ENCODE results near the gene GBP5. TPM values are rescaled to one million over a fixed set of nuclear protein-coding genes. Genes with fewer than 3 reads are reported as not detected.

GBP5 gene
- polyA plus RNA-seq, 3 donors, result 9.8 to 36.4 (median 16.9) TPM

DNA sequence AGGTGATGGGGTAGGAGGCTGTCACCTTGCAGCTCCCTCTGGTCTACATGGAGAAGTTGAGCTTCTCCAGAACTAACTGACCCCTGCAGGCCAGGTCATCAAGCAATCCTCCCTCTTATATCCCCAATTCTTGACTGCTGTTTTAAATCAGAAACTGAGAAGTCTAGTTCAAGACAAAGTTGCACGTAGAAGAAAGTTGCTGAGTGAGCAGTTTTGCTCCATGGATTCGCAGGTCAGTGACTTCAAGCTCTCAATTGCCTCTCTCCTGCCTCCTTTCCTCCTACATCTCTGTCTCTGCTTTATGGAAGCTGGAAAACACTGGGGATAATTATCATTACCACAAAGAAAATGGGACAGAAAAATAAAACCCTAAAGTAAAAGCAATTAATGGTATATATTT lies 32.8 kb upstream of the GBP5 start:
- H3K4me1 ChIP-seq (ENCODE audit: control insufficient read depth in 1 of 2, insufficient read depth in 2 of 2, low read length in 2 of 2), result peaks cover 5 to 7% of the 10 kb centered on the region in 2 donors
- H3K36me3 Mint-ChIP-seq, result no peaks in the 10 kb centered on the region
- no peak overlapping the region for H3K27ac Mint-ChIP-seq
- no peak overlapping the region for H3K4me2 ChIP-seq (replicated peaks; ENCODE audit: extremely low read depth, low read length, poor library complexity, severe bottlenecking)
- no peak overlapping the region for H2AFZ ChIP-seq (ENCODE audit: insufficient read depth, low read depth, low read length, poor library complexity, severe bottlenecking)
- H3K9me3 Mint-ChIP-seq, result peaks cover 0 to 5% (median 2%) of the 10 kb centered on the region in 7 donors
- H3K9ac ChIP-seq (ENCODE audit: insufficient read depth, low read length, poor library complexity, severe bottlenecking), result no peak overlapping the region
- WGBS (ENCODE audit: insufficient coverage), result no CpG with 5 or more reads among the region's 2 CpGs
- H3K9me3 ChIP-seq (replicated peaks in 1 of 2; ENCODE audit: control insufficient read depth in 1 of 2, insufficient read depth in 1 of 2, low read length in 2 of 2), result peaks cover 0 to 6% of the 10 kb centered on the region in 2 donors
- H4K20me1 ChIP-seq (ENCODE audit: insufficient read depth, low read length), result no peaks in the 10 kb centered on the region
- H3K36me3 ChIP-seq (replicated peaks in 1 of 2; ENCODE audit: control insufficient read depth in 1 of 2, insufficient read depth in 2 of 2, low read length in 2 of 2), result no peaks in the 10 kb centered on the region
- intact Hi-C loops (cut with micrococcal nuclease), result no loop called here
- peaks cover 0 to 1% (median 0%) of the 10 kb centered on the region in 3 donors for H3K27me3 Mint-ChIP-seq (ENCODE audit: low read depth in 3 of 3)
- H3K4me3 Mint-ChIP-seq, result no peak overlapping the region
- H3K79me2 ChIP-seq (ENCODE audit: insufficient read depth, low read length), result no peaks in the 10 kb centered on the region
- no peak overlapping the region for H3K27ac ChIP-seq (ENCODE audit: low read depth in 1 of 2, low read length in 2 of 2)
- peaks cover 11% of the 10 kb centered on the region for H3K4me1 Mint-ChIP-seq
- H3K27me3 ChIP-seq (ENCODE audit: control insufficient read depth in 2 of 2, insufficient read depth in 2 of 2, low read length in 2 of 2), result no peaks in the 10 kb centered on the region
- DNase-seq, result no peak
- H3K4me3 ChIP-seq (replicated peaks in 1 of 3; ENCODE audit: low read depth in 2 of 3, low read length in 3 of 3), result no peak overlapping the region
- TF ChIP-seq, protein P1, sequence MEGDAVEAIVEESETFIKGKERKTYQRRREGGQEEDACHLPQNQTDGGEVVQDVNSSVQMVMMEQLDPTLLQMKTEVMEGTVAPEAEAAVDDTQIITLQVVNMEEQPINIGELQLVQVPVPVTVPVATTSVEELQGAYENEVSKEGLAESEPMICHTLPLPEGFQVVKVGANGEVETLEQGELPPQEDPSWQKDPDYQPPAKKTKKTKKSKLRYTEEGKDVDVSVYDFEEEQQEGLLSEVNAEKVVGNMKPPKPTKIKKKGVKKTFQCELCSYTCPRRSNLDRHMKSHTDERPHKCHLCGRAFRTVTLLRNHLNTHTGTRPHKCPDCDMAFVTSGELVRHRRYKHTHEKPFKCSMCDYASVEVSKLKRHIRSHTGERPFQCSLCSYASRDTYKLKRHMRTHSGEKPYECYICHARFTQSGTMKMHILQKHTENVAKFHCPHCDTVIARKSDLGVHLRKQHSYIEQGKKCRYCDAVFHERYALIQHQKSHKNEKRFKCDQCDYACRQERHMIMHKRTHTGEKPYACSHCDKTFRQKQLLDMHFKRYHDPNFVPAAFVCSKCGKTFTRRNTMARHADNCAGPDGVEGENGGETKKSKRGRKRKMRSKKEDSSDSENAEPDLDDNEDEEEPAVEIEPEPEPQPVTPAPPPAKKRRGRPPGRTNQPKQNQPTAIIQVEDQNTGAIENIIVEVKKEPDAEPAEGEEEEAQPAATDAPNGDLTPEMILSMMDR (IDR thresholded peaks at IDR 0.05), result no peak

DNA sequence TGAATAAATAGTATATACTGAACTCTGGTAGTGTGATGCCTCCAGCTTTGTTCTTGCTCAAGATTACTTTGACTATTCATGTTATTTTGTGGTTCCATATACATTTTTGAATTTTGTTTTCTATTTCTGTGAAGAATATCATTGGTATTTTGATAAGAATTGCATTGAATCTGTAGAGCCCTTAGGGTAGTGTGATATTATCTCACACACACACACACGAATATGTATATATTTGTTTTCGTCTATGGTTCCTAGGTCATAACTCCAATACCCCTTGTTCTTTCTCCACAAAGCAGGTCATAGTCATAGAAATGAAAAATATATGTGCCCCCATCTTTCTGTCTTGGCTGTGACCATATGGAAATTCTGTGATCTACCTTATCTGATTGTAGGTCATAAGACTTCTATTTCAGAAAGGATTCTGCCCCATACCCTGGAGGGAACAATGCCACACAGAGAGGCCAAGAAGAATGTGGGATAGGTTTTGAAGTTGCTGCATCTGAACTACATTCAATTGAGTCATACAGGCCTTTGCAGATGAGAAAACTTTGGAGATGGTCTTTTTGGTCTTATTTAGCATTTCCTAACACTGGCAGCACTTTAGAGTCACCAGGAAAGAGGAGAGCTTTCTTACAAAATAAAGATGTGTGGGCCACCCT lies 32.0 kb upstream of the GBP5 start:
- H3K9me3 ChIP-seq (replicated peaks in 1 of 2; ENCODE audit: control insufficient read depth in 1 of 2, insufficient read depth in 1 of 2, low read length in 2 of 2), result peaks cover 0 to 6% of the 10 kb centered on the region in 2 donors
- H3K4me2 ChIP-seq (replicated peaks; ENCODE audit: extremely low read depth, low read length, poor library complexity, severe bottlenecking), result no peak overlapping the region
- H3K27ac Mint-ChIP-seq, result no peak overlapping the region
- peaks cover 0 to 5% (median 2%) of the 10 kb centered on the region in 7 donors for H3K9me3 Mint-ChIP-seq
- no peaks in the 10 kb centered on the region for H3K27me3 ChIP-seq (ENCODE audit: control insufficient read depth in 2 of 2, insufficient read depth in 2 of 2, low read length in 2 of 2)
- peaks cover 6% of the 10 kb centered on the region for H3K4me1 Mint-ChIP-seq
- no peaks in the 10 kb centered on the region for H3K4me1 ChIP-seq (ENCODE audit: control insufficient read depth in 1 of 2, insufficient read depth in 2 of 2, low read length in 2 of 2)
- H3K27ac ChIP-seq (ENCODE audit: low read depth in 1 of 2, low read length in 2 of 2), result no peak overlapping the region
- H3K36me3 ChIP-seq (replicated peaks in 1 of 2; ENCODE audit: control insufficient read depth in 1 of 2, insufficient read depth in 2 of 2, low read length in 2 of 2), result no peaks in the 10 kb centered on the region
- H3K4me3 Mint-ChIP-seq, result no peak overlapping the region
- TF ChIP-seq, protein P1 (IDR thresholded peaks at IDR 0.05), result no peak
- no peaks in the 10 kb centered on the region for H3K79me2 ChIP-seq (ENCODE audit: insufficient read depth, low read length)
- H4K20me1 ChIP-seq (ENCODE audit: insufficient read depth, low read length), result no peaks in the 10 kb centered on the region
- H2AFZ ChIP-seq (ENCODE audit: insufficient read depth, low read depth, low read length, poor library complexity, severe bottlenecking), result no peak overlapping the region
- H3K36me3 Mint-ChIP-seq, result no peaks in the 10 kb centered on the region
- DNase-seq, result no peak
- H3K27me3 Mint-ChIP-seq (ENCODE audit: low read depth in 3 of 3), result peaks cover 0 to 1% (median 0%) of the 10 kb centered on the region in 3 donors
- no CpG with 5 or more reads among the region's 2 CpGs for WGBS (ENCODE audit: insufficient coverage)
- intact Hi-C loops (cut with micrococcal nuclease), result no loop called here
- no peak overlapping the region for H3K9ac ChIP-seq (ENCODE audit: insufficient read depth, low read length, poor library complexity, severe bottlenecking)
- H3K4me3 ChIP-seq (replicated peaks in 1 of 3; ENCODE audit: low read depth in 2 of 3, low read length in 3 of 3), result no peak overlapping the region

Data from CD14-positive monocyte (primary cell).